Activated T-helper 17 cell treated with anti-CD3 and anti-CD28 coated beads, Interleukin-2, amount 50 U/mL, for 72 hours (primary cell): ENCODE measurements around the gene SERTAD2. TPM values are rescaled to one million over a fixed set of nuclear protein-coding genes. Genes with fewer than 3 reads are reported as not detected.

Experiments
- ATAC-seq: fragments of 150-1000 bp; cut with Tn5 transposase; replicated peaks from 2 replicates; pipeline ENCODE4 v1.10.0; 2021; ENCODE audit warnings: mild to moderate bottlenecking, moderate library complexity
- H3K27ac Mint-ChIP-seq: one replicate; pipeline ENCODE4 v1.8.0; 2022; ENCODE audit warnings: mixed read lengths
- H3K27me3 Mint-ChIP-seq: one replicate; pipeline ENCODE4 v1.8.0; 2022; ENCODE audit warnings: mixed read lengths
- H3K36me3 Mint-ChIP-seq: one replicate; pipeline ENCODE4 v1.8.0; 2022; ENCODE audit warnings: low read depth, mild to moderate bottlenecking, mixed read lengths
- H3K4me1 Mint-ChIP-seq: one replicate; pipeline ENCODE4 v1.8.0; 2022; ENCODE audit warnings: mixed read lengths
- H3K4me3 Mint-ChIP-seq: one replicate; pipeline ENCODE4 v1.8.0; 2022; ENCODE audit warnings: mild to moderate bottlenecking, mixed read lengths
- H3K9me3 Mint-ChIP-seq: one replicate; pipeline ENCODE4 v1.8.0; 2022; ENCODE audit warnings: mixed read lengths
- total RNA-seq, 2 donors: library from RNA; stranded (reverse); gene quantifications; one replicate each; pipeline ENCODE4 v1.2.3, GENCODE V29; 2022

Gene SERTAD2
- total RNA-seq, 2 donors from 2014 or later = 11.5 to 30.7 TPM

DNA sequence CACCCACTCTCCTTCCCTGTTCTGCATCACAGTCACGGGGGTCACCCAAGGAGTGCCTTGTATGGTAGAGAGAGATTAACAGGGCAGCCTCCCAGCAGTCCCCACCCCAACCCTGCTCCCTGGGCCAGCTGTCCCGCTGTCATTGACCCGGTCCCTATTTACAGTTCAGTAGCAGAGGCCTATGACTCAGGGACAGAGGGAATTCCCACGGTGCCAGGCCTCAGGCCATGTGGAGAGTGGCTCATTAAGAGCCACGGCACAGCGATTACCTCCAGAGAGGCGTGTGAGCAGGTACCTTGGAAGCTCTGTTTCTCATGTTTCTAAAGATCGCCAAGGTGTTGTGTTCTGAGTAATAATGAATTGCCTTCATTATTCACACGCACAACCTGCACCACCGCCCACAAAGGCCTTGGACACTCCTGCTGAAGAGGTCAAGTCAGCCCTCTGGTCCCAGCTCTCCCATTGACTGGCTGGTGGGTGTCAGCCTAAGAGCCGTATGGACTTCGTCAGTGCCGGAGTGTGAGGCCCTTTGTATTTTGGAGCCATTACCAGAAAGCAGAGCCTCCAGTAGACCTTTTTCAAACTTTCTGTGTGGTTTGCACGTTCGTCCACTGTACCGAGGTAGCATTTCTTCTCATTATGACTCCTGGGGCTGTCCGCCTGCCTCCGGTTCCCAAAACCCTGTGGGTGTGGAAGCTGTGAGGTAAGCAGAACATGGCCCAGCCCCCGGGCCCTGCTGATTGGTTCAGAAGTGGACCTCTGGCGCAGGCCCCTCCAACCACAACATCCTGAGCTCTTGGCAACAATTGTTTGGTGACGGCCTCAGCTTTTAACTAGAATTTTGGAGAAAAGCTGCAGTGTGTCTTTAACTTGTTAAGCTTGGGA is 47.0 kb downstream of the SERTAD2 start:
- Mint-ChIP-seq H3K4me3 (peak overlapping the region; percentile 85), H3K36me3 (no peaks in the 10 kb centered on the region)

DNA sequence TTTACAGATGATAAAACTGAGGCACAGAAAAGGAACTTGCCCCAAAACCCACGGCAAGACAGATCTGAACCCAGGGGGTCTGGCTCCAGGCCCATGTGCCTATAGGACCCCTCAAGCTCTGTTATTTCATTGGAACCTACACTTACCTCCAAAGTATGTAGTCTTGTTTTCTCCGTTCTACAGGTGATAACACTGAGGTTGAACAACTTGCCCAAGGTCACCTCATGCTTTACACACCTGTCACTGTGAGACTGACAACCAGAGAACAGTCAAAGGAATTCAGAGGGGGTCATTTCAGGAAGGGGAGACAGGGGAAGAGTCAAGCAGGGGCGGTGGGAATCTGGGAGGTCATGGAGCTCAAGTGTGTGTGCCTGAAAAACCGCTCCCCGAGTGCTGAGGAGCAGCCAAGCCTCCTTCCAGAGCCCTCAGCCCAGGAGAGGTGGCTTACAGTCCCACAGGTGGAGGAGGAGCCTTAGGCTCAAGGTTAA is 47.7 kb downstream of the SERTAD2 start:
- H3K4me3 Mint-ChIP-seq = peak overlapping the region; percentile 85
- H3K27me3 Mint-ChIP-seq = no peaks in the 10 kb centered on the region
- no peak for ATAC-seq
- H3K36me3 Mint-ChIP-seq = no peaks in the 10 kb centered on the region
- peaks cover 4% of the 10 kb centered on the region for H3K9me3 Mint-ChIP-seq
- peaks cover 19% of the 10 kb centered on the region for H3K4me1 Mint-ChIP-seq
- peak overlapping the region; percentile 93 for H3K27ac Mint-ChIP-seq

More for the DNA sequence above, 47.0 kb downstream of the SERTAD2 start:
- peaks cover 4% of the 10 kb centered on the region for H3K9me3 Mint-ChIP-seq
- no peaks in the 10 kb centered on the region for H3K27me3 Mint-ChIP-seq
- ATAC-seq = peak; percentile 89
- H3K4me1 Mint-ChIP-seq = peaks cover 19% of the 10 kb centered on the region
- H3K27ac Mint-ChIP-seq = peak overlapping the region; percentile 93

DNA sequence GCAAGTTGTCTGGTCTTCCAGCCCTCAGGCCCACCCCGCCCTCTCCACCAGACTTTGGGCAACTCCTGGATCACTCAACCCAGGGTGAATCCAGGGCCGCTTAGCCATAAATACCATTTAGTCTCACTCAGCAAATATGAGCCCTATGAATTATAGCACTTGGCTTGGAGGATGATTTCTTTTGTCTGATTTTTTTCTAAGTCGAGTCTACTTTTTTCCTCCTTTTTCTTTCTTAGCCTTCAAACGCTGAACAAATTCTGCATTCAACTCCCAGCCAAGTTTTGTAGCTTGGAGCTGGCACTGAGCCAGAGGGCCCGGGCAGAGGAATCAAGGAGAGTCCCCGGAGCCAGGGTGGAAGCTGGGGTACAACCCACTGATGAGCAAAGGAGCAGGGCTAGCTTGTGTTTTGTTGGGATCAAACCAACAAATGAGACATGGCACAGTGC is 48.7 kb downstream of the SERTAD2 start:
- Mint-ChIP-seq H3K27ac (no peak overlapping the region), H3K4me1 (peaks cover 19% of the 10 kb centered on the region), H3K4me3 (peak overlapping the region; percentile 85), H3K36me3 (no peaks in the 10 kb centered on the region), H3K9me3 (peaks cover 4% of the 10 kb centered on the region), H3K27me3 (no peaks in the 10 kb centered on the region)
- ATAC-seq = no peak

DNA sequence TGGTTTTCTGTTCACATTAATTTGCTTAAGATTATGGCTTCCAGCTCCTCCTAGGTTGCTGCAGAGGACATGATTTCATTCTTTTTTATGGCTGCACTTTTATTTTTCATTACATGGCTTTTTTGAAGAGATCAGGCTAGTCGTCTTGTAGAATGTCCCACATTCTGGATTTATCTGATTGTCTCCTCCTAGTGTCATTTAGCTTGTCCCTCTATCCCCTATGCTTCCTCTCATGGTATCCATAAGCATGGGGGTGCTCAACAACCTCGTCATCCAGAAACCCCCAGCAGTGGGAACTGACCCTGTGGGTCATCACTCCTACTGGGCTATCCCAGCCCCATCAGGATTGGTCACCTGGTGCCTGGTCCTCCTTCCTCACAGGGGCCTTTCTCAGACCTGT is 49.6 kb downstream of the SERTAD2 start:
- no peak overlapping the region for H3K27ac Mint-ChIP-seq
- H3K27me3 Mint-ChIP-seq = no peaks in the 10 kb centered on the region
- no peak for ATAC-seq
- no peak overlapping the region for H3K4me3 Mint-ChIP-seq
- H3K4me1 Mint-ChIP-seq = peaks cover 26% of the 10 kb centered on the region
- H3K9me3 Mint-ChIP-seq = peaks cover 4% of the 10 kb centered on the region
- H3K36me3 Mint-ChIP-seq = no peaks in the 10 kb centered on the region

DNA sequence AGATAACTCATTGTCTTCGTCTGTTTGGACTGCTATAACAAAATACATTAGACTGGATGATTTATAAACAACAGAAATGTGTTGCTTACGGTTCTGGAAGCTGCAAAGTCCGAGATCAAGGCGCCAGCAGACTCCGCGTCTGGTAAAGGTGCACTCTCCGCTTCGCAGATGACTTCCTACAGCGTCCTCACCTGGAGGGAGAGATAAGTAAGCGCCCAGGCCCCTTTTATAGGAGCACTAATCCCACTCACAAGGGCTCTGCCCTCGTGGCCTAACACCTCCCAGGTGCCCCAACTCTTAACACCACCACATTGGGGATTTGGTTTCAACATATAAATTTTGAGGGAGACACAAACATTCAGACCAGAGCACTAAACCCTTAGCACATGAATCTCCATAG is 51.3 kb downstream of the SERTAD2 start:
- H3K27ac Mint-ChIP-seq = no peak overlapping the region
- H3K4me1 Mint-ChIP-seq = peaks cover 19% of the 10 kb centered on the region
- no peak for ATAC-seq
- H3K9me3 Mint-ChIP-seq = peaks cover 4% of the 10 kb centered on the region
- no peak overlapping the region for H3K4me3 Mint-ChIP-seq
- no peaks in the 10 kb centered on the region for H3K27me3 Mint-ChIP-seq
- H3K36me3 Mint-ChIP-seq = no peaks in the 10 kb centered on the region

DNA sequence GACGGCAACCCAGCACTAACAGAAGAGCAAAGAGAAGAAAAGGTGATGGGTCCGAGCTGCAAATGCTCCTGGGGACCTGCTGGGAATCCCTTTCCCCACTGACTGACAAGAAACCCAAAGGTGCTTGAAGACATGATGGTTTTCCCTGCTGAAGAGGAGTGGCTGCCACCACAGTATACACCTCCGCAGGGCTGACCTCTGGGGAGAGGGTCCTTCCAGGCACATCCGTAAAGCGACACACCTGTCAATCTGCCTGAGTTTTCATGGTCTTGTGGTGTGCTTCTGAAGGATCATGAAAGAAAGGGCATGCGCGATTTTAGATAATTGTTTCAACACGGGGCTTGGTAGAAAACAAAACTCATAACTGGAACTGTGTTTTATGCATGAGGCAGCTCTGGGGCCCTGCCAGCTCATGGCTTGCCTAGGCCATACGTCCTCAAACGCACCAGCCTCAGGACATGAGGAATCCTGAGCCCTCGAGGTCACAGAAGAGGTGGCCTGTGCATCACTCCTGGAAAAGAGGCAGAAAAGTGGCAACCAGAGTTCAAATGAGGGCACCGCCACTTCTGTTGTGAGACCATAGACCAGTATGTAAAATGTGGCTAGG is 51.8 kb downstream of the SERTAD2 start:
- ATAC-seq = no peak
- H3K9me3 Mint-ChIP-seq = peaks cover 4% of the 10 kb centered on the region
- H3K4me3 Mint-ChIP-seq = no peak overlapping the region
- H3K4me1 Mint-ChIP-seq = peaks cover 19% of the 10 kb centered on the region
- no peak overlapping the region for H3K27ac Mint-ChIP-seq
- no peaks in the 10 kb centered on the region for H3K27me3 Mint-ChIP-seq
- no peaks in the 10 kb centered on the region for H3K36me3 Mint-ChIP-seq

DNA sequence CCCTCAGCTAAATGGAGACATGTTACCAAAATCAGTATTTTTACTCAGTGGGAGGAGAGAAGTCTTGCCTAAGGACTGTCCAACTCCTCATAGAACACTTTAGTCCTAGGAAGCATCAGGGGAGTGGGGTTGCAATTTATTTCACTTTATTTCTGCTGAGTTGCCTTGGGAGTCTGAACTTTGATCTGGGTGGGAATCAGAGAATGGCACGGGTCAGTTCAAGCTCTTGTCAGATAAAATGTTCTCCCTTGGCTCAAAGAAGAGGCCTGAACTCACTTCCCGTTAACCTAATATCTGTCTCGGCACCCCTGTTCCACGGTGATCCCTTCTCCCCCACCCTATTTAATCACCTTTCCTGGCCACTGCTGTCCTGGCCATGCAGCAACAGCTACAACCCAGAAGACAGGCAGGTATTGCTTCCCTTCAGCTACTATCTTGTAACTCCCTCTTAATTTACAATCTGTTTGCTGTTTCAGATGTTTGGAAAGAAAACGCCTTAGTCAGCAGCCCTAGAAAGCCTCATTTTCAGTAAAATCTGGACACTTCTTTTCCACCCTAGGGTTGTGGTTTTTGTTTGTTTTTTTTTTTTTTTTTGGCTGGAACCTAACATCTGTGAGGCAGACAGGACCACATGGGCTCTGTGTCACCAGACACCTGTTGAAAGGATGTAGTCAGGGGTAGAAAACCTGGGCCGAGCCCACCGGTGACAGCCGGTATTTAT is 52.5 kb downstream of the SERTAD2 start:
- Mint-ChIP-seq H3K36me3 (no peaks in the 10 kb centered on the region), H3K4me3 (no peak overlapping the region), H3K9me3 (peaks cover 4% of the 10 kb centered on the region), H3K27ac (no peak overlapping the region), H3K27me3 (no peaks in the 10 kb centered on the region), H3K4me1 (peaks cover 12% of the 10 kb centered on the region)
- no peak for ATAC-seq

DNA sequence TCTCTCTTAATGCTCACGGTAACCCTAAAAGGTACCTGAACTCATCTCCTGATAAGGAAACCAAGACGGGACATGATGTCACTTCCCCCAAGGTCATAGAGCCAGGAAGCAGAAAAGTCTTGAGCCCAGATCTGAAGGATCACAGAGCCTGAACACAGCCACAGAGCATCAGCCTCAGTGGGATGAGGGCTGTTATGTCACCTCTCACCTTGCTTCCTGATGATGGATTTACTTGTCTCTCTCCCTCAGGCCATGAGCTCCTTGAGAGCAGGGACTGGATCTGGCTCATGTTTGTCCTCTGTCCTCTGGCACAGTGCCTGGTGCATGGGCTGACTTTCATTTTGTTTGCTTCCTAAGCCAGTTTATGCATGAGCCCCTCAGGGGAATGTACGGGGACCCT is 54.2 kb downstream of the SERTAD2 start:
- H3K4me1 Mint-ChIP-seq = peaks cover 13% of the 10 kb centered on the region
- H3K27me3 Mint-ChIP-seq = no peaks in the 10 kb centered on the region
- peaks cover 4% of the 10 kb centered on the region for H3K9me3 Mint-ChIP-seq
- peak overlapping the region; percentile 19 for H3K27ac Mint-ChIP-seq
- no peak for ATAC-seq
- no peak overlapping the region for H3K4me3 Mint-ChIP-seq
- peaks cover 3% of the 10 kb centered on the region for H3K36me3 Mint-ChIP-seq

DNA sequence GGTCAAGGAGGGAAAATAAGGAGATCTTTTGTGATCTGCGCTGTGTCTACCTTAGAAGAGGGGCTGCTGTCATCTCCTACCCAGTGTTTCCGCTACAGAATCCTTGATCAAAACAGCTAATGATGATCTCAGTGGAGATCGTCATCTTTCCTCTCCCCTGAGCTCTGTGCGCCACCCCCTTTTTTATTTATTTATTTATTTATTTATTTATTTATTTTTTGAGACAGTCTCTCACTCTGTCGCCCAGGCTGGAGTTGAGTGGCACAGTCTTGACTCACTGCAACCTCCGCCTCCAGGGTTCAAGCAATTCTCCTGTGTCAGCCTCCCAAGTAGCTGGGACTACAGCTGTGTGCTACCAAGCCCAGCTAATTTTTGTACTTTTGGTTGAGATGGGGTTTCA is 55.5 kb downstream of the SERTAD2 start:
- Mint-ChIP-seq H3K4me3 (no peak overlapping the region), H3K27me3 (no peaks in the 10 kb centered on the region), H3K27ac (no peak overlapping the region), H3K36me3 (peaks cover 11% of the 10 kb centered on the region), H3K9me3 (no peaks in the 10 kb centered on the region), H3K4me1 (peaks cover 14% of the 10 kb centered on the region)
- no peak for ATAC-seq

DNA sequence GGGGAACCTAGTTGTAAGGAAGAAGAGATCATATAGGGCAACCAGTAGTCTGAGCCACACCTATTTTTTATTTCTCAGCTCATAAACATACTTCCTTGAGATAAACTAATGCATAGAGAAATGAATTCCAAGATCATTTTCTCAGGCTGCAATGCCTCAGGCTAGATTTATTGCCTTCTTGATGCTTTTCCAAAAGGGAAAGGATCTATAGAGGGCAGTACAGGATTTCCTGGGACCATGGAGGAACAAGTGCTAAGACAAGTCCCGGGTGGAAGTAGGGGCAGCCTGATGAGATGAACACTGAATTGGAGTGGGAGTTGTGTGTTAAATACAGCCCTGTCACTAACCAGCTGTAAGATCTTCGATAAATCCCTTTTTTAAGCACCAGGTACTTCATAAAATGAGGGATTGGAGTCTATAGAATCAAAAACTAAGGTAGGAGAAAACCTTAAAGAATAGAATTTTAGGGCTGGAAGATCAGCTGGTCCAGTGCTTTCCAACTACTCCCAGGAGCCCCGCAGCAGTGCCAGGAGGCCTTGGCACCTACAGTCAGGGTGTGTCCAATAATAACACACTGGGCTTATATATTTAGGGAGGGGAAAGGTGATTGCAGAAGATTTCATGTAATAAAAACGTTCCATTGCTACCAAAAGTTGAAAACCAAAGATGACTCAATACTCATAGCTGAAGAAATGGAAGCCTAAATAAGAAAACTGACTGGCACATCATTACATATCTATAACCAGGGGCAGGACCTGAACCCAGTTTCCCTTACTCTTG is 58.1 kb downstream of the SERTAD2 start:
- H3K27ac Mint-ChIP-seq = no peak overlapping the region
- H3K9me3 Mint-ChIP-seq = no peaks in the 10 kb centered on the region
- H3K27me3 Mint-ChIP-seq = no peaks in the 10 kb centered on the region
- H3K4me3 Mint-ChIP-seq = no peak overlapping the region
- peaks cover 37% of the 10 kb centered on the region for H3K36me3 Mint-ChIP-seq
- H3K4me1 Mint-ChIP-seq = peaks cover 21% of the 10 kb centered on the region
- ATAC-seq = no peak

DNA sequence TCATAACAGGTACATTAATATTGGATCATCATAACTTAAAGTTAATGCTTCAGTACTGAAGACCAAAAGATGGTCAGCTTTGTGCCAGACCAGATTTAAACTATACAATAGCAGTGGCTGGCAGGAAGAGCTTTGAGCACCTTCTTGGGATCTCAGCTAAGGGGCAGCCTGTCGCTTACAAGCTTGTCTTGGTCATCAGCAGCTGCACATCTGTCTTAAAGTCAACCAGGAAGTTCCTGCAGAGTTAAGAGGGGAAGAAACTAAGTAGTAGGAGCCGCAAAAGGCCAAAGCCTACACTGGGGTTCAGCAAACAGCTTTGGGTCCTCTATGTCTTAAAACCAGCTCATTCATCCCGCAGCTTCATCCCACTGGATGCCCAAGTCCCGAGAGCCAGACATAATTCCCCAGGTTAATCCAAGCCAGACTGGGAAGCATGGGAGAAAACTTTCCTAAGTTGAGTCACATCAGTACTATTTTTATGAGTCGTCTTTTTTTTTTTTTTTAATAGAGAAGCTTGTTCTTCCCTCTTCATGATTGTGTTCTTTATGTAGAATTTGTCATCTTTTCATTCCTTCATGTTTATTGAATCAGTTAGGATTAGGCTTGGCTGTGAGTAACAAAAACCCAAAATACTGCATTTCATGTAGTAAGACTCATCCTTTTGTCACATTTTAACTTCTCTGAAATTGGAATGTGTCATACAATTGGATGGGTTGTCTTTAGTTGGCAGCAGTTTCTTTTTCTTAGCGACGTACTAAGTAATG is 59.3 kb downstream of the SERTAD2 start:
- peak overlapping the region; percentile 47 for H3K27ac Mint-ChIP-seq
- H3K4me3 Mint-ChIP-seq = no peak overlapping the region

DNA sequence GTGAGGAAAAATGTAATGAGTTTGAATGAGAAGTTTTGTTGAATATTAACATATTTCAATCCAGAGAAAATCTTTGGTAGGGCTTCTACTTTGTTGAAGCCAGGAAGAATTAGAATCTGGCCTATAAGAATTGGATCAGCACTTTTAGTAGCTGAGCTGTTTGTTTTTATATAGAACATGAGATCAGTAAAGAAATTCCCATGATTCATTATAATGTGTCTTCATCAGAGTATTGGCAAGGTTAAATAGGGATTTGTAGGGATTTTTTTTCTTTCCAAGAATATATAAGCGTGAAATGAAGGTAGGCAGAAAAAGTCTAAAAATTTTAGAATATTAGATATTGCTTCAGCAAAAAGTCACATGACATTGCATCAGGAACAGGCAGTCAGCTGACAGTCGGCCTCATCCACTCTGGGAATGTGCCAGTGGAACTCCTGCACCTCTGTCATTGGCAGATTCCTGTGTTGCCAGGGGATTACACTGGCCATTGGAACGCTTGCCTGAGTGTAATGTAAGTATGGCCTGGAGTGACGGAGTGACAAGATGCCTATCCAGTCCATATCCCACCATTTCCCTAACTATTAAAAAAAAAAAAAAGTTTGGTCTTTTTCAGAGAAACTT is 60.6 kb downstream of the SERTAD2 start:
- ATAC-seq = no peak
- Mint-ChIP-seq H3K9me3 (no peaks in the 10 kb centered on the region), H3K36me3 (peaks cover 62% of the 10 kb centered on the region), H3K27ac (no peak overlapping the region), H3K27me3 (no peaks in the 10 kb centered on the region), H3K4me1 (peaks cover 12% of the 10 kb centered on the region), H3K4me3 (no peak overlapping the region)

More for the DNA sequence above, 59.3 kb downstream of the SERTAD2 start:
- no peaks in the 10 kb centered on the region for H3K9me3 Mint-ChIP-seq
- ATAC-seq = peak; percentile 80
- H3K27me3 Mint-ChIP-seq = no peaks in the 10 kb centered on the region
- peaks cover 17% of the 10 kb centered on the region for H3K4me1 Mint-ChIP-seq
- peaks cover 49% of the 10 kb centered on the region for H3K36me3 Mint-ChIP-seq

DNA sequence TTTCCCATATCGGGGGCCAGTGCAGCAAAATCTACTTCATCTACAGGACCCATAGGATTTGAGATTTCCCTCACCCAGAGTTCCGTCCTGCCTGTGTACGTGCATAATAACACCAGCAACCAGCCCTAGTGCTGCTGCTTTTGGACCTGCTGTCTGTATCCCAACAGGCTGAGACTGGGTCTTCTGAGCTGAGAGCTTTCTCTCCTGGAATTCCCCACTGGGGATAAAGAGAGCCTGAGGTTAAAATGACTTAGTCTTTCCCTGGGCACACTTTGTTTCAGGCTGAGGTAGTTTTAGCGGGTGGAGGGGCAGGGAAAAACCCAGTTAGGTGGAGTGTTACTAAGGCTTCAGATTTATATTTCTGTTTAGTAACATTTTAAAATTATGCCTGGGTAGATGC is 62.5 kb downstream of the SERTAD2 start:
- no peaks in the 10 kb centered on the region for H3K9me3 Mint-ChIP-seq
- H3K4me3 Mint-ChIP-seq = no peak overlapping the region
- H3K27ac Mint-ChIP-seq = peak overlapping the region; percentile 16
- peak; percentile 81 for ATAC-seq
- H3K4me1 Mint-ChIP-seq = peaks cover 19% of the 10 kb centered on the region
- no peaks in the 10 kb centered on the region for H3K27me3 Mint-ChIP-seq
- H3K36me3 Mint-ChIP-seq = peaks cover 80% of the 10 kb centered on the region
